ENCODE measurements around the gene URM1.

DNA sequence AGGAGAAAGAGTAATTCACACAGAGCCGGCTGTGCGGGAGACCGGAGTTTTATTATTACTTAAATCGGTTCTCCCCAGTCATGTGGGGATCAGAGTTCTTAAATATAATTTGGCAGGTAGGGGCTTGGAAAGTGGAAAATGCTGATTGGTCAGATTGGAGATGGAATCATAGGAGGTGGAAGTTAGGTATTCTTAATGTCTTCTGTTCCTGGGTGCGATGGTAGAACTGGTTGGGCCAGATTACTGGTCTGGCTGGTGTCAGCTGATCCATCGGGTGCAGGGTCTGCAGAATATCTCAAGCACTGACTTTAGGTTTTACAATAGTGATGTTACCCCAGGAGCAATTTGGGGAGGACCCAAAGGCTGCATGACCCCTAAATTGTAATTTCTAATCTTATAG, 44.8 kb downstream of the URM1 start:
- TF ChIP-seq, protein P1, sequence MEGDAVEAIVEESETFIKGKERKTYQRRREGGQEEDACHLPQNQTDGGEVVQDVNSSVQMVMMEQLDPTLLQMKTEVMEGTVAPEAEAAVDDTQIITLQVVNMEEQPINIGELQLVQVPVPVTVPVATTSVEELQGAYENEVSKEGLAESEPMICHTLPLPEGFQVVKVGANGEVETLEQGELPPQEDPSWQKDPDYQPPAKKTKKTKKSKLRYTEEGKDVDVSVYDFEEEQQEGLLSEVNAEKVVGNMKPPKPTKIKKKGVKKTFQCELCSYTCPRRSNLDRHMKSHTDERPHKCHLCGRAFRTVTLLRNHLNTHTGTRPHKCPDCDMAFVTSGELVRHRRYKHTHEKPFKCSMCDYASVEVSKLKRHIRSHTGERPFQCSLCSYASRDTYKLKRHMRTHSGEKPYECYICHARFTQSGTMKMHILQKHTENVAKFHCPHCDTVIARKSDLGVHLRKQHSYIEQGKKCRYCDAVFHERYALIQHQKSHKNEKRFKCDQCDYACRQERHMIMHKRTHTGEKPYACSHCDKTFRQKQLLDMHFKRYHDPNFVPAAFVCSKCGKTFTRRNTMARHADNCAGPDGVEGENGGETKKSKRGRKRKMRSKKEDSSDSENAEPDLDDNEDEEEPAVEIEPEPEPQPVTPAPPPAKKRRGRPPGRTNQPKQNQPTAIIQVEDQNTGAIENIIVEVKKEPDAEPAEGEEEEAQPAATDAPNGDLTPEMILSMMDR (conservative IDR thresholded peaks at IDR 0.05; ENCODE audit: low read length): no peak
- TF ChIP-seq EZH2phosphoT487 (IDR thresholded peaks at IDR 0.05; ENCODE audit: borderline replicate concordance): no peak

Data from Loucy (cell line).